ENCODE results near the gene IFITM2. TPM values are rescaled to one million over a fixed set of nuclear protein-coding genes. Genes with fewer than 3 reads are reported as not detected.

IFITM2 gene
- total and polyA plus RNA-seq, 2 donors (not counting 1 experiment from before 2014, with no cell fraction given), result 72.1 to 451 TPM

DNA sequence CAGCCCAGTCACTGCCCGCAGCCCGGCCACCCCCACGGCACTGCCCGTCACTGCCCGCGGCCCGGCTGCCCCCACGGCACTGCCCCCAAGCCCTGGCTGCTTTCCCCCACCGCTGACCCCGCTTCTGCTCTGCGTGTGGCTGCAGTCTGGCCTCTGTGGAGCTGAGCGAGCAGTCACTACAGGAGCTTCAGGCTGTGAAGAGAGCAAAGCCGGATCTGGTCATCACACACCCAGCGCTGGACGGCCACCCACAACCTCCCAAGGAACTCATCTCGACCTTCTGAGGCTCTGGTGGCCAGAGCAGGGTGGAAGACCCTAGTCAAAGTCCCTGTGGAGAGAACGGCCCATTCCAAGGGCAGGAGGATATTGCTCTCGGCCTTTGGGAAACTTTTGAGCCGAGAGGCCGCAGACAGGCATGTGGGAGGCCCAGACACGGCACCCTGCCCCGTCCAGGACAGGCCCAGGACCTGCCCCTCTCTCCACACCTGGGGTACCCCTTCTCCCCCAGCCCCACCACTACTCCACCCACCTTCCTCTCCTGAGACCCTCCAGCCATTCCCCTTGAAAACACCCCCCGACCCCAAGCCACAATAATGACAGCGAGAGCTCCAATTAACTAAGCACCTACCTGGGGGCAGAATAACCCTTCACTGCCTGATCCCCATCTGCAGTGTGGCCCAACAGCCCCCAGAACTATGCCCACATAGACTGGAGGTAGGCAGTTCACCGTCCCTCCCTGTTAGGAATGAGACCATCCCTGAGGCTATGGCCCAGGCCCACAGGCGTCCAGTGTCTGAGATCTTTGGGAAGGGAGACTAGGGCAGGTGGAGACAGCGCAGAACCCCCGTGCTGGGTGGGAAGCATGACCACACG, 22.4 kb upstream of the IFITM2 start:
- H3K27ac Mint-ChIP-seq, result no peak overlapping the region
- Histone ChIP-seq H3K27ac (ENCODE audit: low read length in 2 of 2) (no peak overlapping the region), H2AFZ (ENCODE audit: insufficient read depth, low read depth, low read length, poor library complexity, severe bottlenecking) (no peak overlapping the region), H3K27me3 (replicated peaks in 1 of 4; ENCODE audit: control extremely low read depth in 1 of 4, control insufficient read depth in 3 of 4, insufficient read depth in 4 of 4, low read length in 3 of 4) (peaks cover 0 to 52% (median 23%) of the 10 kb centered on the region in 4 experiments), H3K4me3 (ENCODE audit: control extremely low read depth in 1 of 5, extremely low read depth in 1 of 5, insufficient read depth in 1 of 5, low read depth in 2 of 5, low read length in 4 of 5) (no peak overlapping the region), H3K36me3 (replicated peaks in 1 of 2; ENCODE audit: control extremely low read depth in 1 of 2, control insufficient read depth in 1 of 2, extremely low read depth in 1 of 2, insufficient read depth in 2 of 2, low read length in 1 of 2) (no peaks in the 10 kb centered on the region), H3K4me2 (replicated peaks; ENCODE audit: low read depth, low read length, poor library complexity, severe bottlenecking) (no peak overlapping the region), H3K9ac (ENCODE audit: low read length) (no peak overlapping the region), H4K20me1 (ENCODE audit: control insufficient read depth, insufficient read depth, low read length, poor library complexity, severe bottlenecking) (peaks cover 5% of the 10 kb centered on the region), H3K79me2 (ENCODE audit: control insufficient read depth, insufficient read depth, low read length) (peaks cover 8% of the 10 kb centered on the region), H3K4me1 (ENCODE audit: control insufficient read depth in 2 of 2, insufficient read depth in 2 of 2, low read length in 2 of 2) (peaks cover 40 to 46% of the 10 kb centered on the region in 2 donors), H3K9me3 (ENCODE audit: control extremely low read depth in 1 of 3, control insufficient read depth in 2 of 3, insufficient read depth in 1 of 3, low read length in 2 of 3) (peaks cover 0 to 18% (median 0%) of the 10 kb centered on the region in 3 donors)
- no peak for TF ChIP-seq EZH2 (IDR thresholded peaks at IDR 0.05; ENCODE audit: borderline replicate concordance, insufficient read depth, low read depth, low read length, poor library complexity, severe bottlenecking)
- TF ChIP-seq, protein P1, sequence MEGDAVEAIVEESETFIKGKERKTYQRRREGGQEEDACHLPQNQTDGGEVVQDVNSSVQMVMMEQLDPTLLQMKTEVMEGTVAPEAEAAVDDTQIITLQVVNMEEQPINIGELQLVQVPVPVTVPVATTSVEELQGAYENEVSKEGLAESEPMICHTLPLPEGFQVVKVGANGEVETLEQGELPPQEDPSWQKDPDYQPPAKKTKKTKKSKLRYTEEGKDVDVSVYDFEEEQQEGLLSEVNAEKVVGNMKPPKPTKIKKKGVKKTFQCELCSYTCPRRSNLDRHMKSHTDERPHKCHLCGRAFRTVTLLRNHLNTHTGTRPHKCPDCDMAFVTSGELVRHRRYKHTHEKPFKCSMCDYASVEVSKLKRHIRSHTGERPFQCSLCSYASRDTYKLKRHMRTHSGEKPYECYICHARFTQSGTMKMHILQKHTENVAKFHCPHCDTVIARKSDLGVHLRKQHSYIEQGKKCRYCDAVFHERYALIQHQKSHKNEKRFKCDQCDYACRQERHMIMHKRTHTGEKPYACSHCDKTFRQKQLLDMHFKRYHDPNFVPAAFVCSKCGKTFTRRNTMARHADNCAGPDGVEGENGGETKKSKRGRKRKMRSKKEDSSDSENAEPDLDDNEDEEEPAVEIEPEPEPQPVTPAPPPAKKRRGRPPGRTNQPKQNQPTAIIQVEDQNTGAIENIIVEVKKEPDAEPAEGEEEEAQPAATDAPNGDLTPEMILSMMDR (IDR thresholded peaks at IDR 0.05), result no peak
- H3K4me1 Mint-ChIP-seq, result peaks cover 42% of the 10 kb centered on the region
- no peak for ATAC-seq (ENCODE audit: low read depth)
- no peaks in the 10 kb centered on the region for H3K9me3 Mint-ChIP-seq (ENCODE audit: insufficient read depth)
- WGBS (ENCODE audit: insufficient coverage), result 94% methylated on average over 28 of the region's 29 CpGs
- peaks cover 35% of the 10 kb centered on the region for H3K27me3 Mint-ChIP-seq
- CTCF ChIA-PET, result interaction anchor here (3.3 kb wide), 1 partner anchor 34 kb away, joined by 19 read pairs; no protein-coding TSS in a partner anchor
- POLR2A ChIA-PET, result no interaction called here
- intact Hi-C loops (cut with micrococcal nuclease), result loop anchor here (5.0 kb wide), 1 partner anchor 48 kb away; the partner anchor contains the start of genes PSMD13 and SIRT3
- H3K4me3 Mint-ChIP-seq, result no peak overlapping the region
- no peak for DNase-seq

DNA sequence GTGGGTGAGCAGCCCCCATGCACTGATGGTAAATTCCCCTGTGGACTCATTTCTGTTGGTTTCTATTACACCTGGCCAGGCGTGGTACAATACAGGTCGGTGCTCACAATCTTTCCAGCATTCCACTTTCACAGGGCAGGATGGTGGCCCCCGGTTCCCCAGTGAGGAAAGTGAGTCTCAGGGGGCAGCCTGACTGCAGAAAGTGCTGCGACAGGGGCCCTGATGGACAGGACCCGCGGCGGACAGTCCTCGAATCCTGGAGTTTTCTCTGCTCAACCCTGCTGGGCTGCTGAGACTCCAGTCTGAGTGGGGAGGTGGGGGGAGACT, 21.8 kb upstream of the IFITM2 start:
- Histone ChIP-seq H3K79me2 (ENCODE audit: control insufficient read depth, insufficient read depth, low read length) (peaks cover 8% of the 10 kb centered on the region), H3K27me3 (replicated peaks in 1 of 4; ENCODE audit: control extremely low read depth in 1 of 4, control insufficient read depth in 3 of 4, insufficient read depth in 4 of 4, low read length in 3 of 4) (peaks cover 0 to 49% (median 21%) of the 10 kb centered on the region in 4 experiments), H3K4me2 (replicated peaks; ENCODE audit: low read depth, low read length, poor library complexity, severe bottlenecking) (no peak overlapping the region), H4K20me1 (ENCODE audit: control insufficient read depth, insufficient read depth, low read length, poor library complexity, severe bottlenecking) (peaks cover 5% of the 10 kb centered on the region), H2AFZ (ENCODE audit: insufficient read depth, low read depth, low read length, poor library complexity, severe bottlenecking) (no peak overlapping the region), H3K9me3 (ENCODE audit: control extremely low read depth in 1 of 3, control insufficient read depth in 2 of 3, insufficient read depth in 1 of 3, low read length in 2 of 3) (peaks cover 0 to 15% (median 0%) of the 10 kb centered on the region in 3 donors), H3K4me1 (ENCODE audit: control insufficient read depth in 2 of 2, insufficient read depth in 2 of 2, low read length in 2 of 2) (peaks cover 34 to 44% of the 10 kb centered on the region in 2 donors), H3K27ac (ENCODE audit: low read length in 2 of 2) (no peak overlapping the region), H3K9ac (ENCODE audit: low read length) (no peak overlapping the region), H3K4me3 (ENCODE audit: control extremely low read depth in 1 of 5, extremely low read depth in 1 of 5, insufficient read depth in 1 of 5, low read depth in 2 of 5, low read length in 4 of 5) (no peak overlapping the region), H3K36me3 (replicated peaks in 1 of 2; ENCODE audit: control extremely low read depth in 1 of 2, control insufficient read depth in 1 of 2, extremely low read depth in 1 of 2, insufficient read depth in 2 of 2, low read length in 1 of 2) (no peaks in the 10 kb centered on the region)
- intact Hi-C loops (cut with micrococcal nuclease), result loop anchor here (5.0 kb wide), 1 partner anchor 49 kb away; the partner anchor contains the start of genes PSMD13 and SIRT3
- ChIA-PET CTCF (no interaction called here), POLR2A (no interaction called here)
- 95% methylated on average over 8 of the region's 8 CpGs for WGBS (ENCODE audit: insufficient coverage)
- H3K4me1 Mint-ChIP-seq, result peaks cover 39% of the 10 kb centered on the region
- H3K27ac Mint-ChIP-seq, result no peak overlapping the region
- ATAC-seq (ENCODE audit: low read depth) (no peak), DNase-seq (no peak)
- peaks cover 35% of the 10 kb centered on the region for H3K27me3 Mint-ChIP-seq
- H3K4me3 Mint-ChIP-seq, result no peak overlapping the region
- no peaks in the 10 kb centered on the region for H3K9me3 Mint-ChIP-seq (ENCODE audit: insufficient read depth)
- no peak for TF ChIP-seq EZH2 (IDR thresholded peaks at IDR 0.05; ENCODE audit: borderline replicate concordance, insufficient read depth, low read depth, low read length, poor library complexity, severe bottlenecking)
- TF ChIP-seq, protein P1 (IDR thresholded peaks at IDR 0.05), result no peak

All from B cell (primary cell).